Fibroblast of villous mesenchyme (primary cell): Measurements from ENCODE around the gene LTB4R2. TPM values are rescaled to one million over a fixed set of nuclear protein-coding genes. Genes with fewer than 3 reads are reported as not detected.
A peak's percentile ranks its signal among the peaks of the same experiment; 100 is the strongest.

Experiments used
- DNase-seq: peaks from one replicate; pipeline ENCODE4 v3.0.0-alpha.2; 2010; ENCODE audit warnings: low read depth
- H3K4me3 ChIP-seq: 2 replicates; pipeline ENCODE4 v1.5.1; 2011; ENCODE audit warnings: low read depth, mild to moderate bottlenecking, low read length
- total RNA-seq: library from RNA; depleted of rRNA; stranded (reverse); fragments of >200 nt; gene quantifications from 2 replicates; pipeline ENCODE4 v1.2.3, GENCODE V29; 2012
- TF ChIP-seq, protein P1 (sequence below): IDR thresholded peaks from 2 replicates; pipeline ENCODE4 v1.5.1; 2012; ENCODE audit warnings: low read depth, mild to moderate bottlenecking, low read length; ENCODE audit not compliant: insufficient read depth

LTB4R2 gene
- total RNA-seq, 1 donor: 3.9 TPM

DNA sequence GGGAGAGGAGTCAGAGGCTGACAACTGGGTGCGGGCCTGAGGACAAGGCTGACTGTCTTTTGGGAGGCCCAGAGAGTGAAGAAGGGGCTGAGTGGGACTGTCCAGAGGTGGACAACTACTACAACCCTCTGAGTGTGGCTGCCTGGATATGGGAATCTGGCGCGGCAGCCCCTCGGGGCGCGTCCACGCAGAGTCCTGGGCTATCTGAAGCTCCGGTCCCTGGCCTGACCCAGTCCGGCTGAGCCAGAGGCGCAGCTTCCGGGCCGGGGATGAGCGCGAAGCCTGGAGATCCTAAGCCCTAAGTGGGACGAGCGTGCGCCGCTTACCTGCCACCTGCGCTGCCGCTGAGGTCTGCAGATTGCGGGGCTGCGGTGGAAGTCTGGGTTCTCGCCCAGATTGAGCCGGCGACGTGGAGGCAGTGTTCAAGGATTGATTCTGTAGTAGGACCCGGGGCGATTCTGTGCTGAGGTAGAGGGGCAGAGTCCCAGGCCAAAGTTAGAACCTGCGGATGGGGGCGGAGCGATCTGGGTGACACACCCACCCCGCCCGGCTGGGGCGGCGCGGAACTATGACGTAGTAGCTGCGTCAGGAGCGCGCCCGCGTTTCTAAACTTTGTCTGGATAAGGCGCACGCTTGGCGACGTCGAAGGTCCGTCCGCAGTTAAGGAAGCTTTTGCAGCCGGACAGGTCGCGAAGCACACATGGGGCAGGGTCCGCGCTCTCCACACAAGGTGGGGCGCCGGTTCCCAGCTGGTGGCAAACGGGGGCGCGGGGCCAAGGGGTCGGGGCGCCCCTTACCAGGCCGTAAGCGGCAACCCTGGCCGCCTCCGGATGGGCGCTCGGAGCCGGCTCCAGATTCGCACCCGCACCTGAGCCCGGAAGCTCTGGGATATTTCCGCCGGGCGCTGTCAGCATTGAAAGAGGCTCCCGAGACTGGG is 10.4 kb upstream of the LTB4R2 start, which contains the start of the genes DHRS1 and NOP9:
Gene DHRS1 (minus strand): TSS at position 526 of the 937 bp plus-strand sequence. CDS start 674 bp downstream, outside the sequence.
Gene NOP9 (plus strand): TSS at position 596 of the 937 bp plus-strand sequence. CDS start 105 bp downstream, at position 701.
- DNase-seq: peak; percentile 92
- TF ChIP-seq, protein P1, sequence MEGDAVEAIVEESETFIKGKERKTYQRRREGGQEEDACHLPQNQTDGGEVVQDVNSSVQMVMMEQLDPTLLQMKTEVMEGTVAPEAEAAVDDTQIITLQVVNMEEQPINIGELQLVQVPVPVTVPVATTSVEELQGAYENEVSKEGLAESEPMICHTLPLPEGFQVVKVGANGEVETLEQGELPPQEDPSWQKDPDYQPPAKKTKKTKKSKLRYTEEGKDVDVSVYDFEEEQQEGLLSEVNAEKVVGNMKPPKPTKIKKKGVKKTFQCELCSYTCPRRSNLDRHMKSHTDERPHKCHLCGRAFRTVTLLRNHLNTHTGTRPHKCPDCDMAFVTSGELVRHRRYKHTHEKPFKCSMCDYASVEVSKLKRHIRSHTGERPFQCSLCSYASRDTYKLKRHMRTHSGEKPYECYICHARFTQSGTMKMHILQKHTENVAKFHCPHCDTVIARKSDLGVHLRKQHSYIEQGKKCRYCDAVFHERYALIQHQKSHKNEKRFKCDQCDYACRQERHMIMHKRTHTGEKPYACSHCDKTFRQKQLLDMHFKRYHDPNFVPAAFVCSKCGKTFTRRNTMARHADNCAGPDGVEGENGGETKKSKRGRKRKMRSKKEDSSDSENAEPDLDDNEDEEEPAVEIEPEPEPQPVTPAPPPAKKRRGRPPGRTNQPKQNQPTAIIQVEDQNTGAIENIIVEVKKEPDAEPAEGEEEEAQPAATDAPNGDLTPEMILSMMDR: no peak
- H3K4me3 ChIP-seq: peak within 1 kb of the TSS; percentile 96

DNA sequence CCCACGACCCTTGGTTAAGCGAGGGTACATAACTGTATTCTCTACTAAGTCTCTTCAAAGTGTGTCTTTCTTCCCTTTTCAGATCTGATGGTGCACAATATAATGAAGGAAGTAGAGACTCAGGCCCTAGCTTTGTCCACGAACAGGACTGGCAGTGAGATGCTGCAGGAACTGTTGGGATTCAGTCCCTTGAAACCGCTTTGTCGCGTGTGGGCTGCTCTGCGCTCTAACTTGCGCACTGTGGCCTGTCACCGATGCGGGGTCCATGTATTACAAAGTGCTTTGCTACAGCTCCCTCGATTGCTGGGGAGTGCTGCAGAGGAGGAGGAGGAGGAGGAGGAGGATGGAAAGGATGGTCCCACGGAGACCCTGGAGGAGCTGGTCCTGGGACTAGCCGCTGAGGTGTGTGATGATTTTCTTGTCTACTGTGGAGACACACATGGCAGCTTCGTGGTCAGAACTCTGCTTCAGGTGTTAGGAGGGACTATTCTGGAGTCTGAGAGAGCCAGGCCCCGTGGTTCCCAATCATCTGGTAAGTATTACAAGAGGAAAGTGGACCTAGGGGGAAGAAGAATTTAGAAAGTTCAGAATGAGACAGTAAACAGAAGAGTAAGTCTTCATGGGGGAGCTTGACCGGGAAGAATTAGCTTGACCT is 9.5 kb upstream of the LTB4R2 start:
- TF ChIP-seq, protein P1: no peak
- peak overlapping the region; percentile 96 for H3K4me3 ChIP-seq
- no peak for DNase-seq

DNA sequence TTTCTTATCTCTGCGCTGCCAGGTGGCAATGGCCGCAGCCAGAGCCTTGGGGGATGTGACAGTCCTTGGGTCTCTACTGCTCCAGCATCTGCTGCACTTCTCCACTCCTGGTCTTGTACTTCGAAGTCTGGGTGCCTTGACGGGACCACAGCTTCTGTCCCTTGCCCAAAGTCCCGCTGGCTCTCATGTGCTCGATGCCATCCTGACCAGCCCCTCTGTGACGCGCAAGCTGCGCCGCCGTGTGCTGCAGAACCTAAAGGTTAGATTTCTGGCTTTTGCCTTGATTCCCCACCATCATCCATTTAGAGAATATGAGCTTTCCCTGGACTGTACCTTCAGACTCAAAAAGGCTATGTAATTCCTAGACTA is 5.9 kb upstream of the LTB4R2 start:
- no peak overlapping the region for H3K4me3 ChIP-seq
- DNase-seq: no peak
- TF ChIP-seq, protein P1: no peak

DNA sequence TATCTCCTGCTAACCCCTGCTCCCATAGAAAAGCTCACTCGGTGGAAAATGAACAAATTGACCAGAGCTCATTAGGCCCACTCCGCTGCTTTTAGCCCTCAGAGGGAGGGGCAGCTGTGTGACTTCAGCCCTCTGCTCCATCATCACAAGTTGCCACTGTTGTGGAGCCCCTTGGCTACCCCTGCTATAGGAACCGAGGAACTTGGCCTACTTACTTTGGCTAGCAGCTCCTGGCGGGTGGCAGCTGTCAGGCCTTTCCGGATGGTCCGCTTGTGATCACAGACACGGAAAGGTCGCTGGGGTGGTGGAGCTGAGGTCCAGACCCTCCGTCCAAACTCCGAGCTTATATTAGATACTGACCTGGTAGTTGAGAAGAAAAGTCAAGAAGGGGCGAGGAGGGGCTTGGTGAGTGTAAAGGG is 2.8 kb upstream of the LTB4R2 start:
- no peak for DNase-seq
- TF ChIP-seq, protein P1: no peak
- no peak overlapping the region for H3K4me3 ChIP-seq

DNA sequence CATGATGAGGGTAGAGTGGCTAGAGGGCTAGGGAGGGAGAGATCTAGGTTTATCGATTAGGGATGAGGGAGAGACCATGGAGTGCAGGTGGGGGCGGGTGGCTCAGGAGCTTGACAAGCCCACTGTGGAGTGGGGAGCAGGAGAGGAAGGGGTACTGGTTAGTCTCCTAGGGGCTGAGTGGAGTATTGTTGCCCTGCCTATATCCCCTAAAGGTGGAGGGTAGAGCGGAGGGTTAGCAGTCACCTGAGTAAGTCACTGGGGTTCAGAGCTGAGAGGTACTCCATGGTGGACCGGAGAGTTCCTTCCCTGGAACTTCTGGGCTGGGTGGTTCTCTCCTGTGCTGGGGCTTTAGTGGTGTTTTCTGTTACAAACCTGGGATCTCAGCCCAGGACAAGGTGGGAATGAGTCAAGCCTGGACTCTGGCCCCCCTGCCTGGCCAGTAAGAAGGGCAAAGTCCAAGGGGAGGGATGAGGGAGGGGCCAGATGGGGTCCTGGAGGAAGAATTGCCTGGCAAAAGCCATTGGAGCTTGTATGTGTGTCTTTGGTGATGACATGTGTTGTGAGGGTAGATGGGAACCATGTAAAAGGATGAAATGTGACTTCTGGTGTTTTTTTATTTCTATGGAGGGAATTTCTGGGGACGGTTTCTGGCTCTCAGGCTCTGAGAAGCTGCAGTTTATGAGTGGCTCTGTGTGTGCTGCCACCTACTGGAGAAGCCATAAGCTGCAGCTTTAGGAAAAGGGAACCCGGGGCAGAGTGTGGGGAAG is 2.2 kb upstream of the LTB4R2 start, which contains the start of gene CIDEB:
Gene CIDEB (minus strand): TSS at position 403 of the 767 bp plus-strand sequence. CDS start 119 bp downstream, at position 284.
- TF ChIP-seq, protein P1: peak; percentile 96
- no peak within 1 kb of the TSS for H3K4me3 ChIP-seq
- DNase-seq: peak; percentile 54

DNA sequence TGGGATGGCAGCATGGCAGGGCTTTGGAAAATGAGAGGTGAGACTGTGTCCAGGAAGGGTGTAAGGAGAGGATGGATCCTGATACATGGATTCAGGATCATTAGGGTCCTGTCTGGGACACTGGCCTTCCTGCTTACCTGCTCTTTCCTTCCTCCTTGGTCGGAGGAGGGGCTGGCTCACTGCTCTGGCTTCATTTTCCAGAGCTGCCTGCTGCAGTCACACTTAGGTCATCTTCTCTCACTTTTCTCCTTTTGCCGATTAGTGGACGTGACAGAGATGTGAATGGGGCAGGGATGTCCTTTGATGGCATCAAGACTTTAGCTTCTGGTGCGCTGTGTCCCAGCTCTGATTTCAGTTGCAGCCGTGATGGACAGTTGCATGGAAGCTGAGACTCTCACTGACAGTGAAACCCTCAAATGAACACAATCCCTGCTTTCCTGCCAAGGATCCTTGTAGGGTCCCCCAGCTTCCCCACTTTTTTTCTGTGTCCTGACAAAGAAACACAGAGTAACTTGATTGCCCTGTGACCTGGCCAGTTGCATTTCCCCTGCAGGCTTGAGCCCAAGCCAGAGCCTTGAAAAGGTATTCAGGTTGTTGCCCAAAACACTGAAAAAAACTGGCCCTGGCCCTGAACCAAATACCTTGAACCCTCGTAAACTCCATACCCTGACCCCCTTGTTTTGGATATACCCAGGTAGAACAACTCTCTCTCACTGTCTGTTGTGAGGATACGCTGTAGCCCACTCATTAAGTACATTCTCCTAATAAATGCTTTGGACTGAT is 1.4 kb upstream of the LTB4R2 start:
- no peak overlapping the region for H3K4me3 ChIP-seq
- TF ChIP-seq, protein P1: no peak
- no peak for DNase-seq
